NCI-H2196 (cell line): ENCODE data around the gene GYS2.
A peak's percentile ranks its signal among the peaks of the same experiment; 100 is the strongest.
"Not testable (repeated sequence)": the region's sequence is repeated elsewhere in the genome, so short reads cannot be mapped to it uniquely, and the experiment has no call there.

Source experiments
- DNase-seq: peaks from one replicate; lab custom pipeline; 2025; ENCODE audit not compliant: unreplicated experiment; lab: John Stamatoyannopoulos, UW

The GYS2 gene

GRCh38 chr12:21604245-21605101 is at the start of gene GYS2:
TSS of gene GYS2 (minus strand) at chr12:21604847. CDS start at chr12:21604592, 255 bp downstream.
- no peak for DNase-seq

DNA sequence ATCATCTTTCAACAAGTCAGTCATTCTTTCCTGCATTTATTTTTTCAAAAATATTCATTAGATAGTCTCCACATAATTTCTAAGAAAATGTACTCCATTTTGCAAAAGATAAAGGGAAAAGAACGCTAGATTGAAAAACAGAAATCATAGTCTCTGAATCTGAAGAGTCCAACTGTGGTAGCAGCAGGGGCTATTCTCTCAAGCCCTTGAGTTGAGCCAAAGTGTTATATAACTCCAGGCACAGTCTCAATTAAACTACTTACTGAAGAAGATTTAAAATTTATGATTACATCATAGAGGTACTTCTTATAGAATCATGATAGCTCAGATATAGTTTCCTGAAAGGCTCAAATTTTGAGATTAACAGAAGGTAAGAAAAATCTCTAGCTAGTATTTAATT is 47.2 kb upstream of the GYS2 start:
- no peak for DNase-seq

GRCh38 chr12:21650997-21651396 is 46.4 kb upstream of the GYS2 start:
- DNase-seq, result no peak

GRCh38 chr12:21649034-21649433 is 44.4 kb upstream of the GYS2 start:
- no peak for DNase-seq

DNA sequence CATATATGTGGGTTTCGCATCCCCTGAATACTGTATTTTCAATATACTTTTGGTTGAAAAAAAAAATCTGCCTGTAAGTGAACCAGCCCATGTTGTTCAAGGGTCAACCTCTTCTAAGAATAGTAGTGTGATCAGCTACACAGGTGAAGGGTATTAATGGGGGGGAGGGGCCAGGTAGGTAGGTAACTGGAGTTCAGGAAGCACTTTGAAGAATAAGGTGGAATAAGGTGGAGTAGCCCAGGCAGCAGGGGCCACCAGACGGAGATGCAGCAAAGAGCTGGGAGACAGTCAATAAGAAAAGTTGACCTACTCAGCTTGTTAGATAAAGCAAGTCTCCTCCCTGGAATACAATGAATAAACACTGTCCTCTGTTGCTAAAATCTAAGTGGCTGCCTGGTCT is 43.7 kb upstream of the GYS2 start:
- DNase-seq, result no peak

DNA sequence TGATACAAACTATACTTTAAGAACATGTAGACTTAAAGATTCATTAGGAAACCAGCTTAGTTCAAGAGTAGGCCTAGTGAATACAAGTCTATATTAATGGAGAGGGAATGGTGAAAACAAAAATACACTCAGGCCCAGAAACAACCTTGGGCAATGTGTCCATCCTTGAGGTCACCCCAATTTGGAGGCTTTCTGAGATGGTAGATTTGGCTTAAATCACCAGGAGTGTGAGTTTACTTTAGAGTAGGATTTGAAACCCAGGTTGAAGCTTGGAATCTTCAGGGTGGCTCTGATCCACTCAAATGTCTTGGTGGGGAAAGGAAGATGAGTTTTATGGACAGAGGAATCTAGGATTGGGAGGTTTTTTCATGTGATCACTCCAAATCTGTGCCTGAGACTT is 42.5 kb upstream of the GYS2 start:
- DNase-seq, result no peak

DNA sequence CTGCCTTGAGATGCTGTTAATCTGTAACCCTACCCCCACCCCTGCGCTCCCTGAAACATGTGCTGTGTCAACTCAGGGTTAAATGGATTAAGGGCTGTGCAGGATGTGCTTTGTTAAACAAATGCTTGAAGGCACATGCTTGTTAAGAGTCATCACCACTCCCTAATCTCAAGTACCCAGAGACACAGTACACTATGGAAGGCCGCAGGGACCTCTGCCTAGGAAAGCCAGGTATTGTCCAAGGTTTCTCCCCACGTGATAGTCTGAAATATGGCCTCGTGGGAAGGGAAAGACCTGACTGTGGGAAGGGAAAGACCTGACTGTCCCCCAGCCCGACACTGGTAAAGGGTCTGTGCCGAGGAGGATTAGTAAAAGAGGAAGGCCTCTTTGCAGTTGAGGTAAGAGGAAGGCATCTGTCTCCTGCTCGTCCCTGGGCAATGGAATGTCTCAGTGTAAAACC is 40.4 kb upstream of the GYS2 start:
- DNase-seq, result not testable (repeated sequence)

DNA sequence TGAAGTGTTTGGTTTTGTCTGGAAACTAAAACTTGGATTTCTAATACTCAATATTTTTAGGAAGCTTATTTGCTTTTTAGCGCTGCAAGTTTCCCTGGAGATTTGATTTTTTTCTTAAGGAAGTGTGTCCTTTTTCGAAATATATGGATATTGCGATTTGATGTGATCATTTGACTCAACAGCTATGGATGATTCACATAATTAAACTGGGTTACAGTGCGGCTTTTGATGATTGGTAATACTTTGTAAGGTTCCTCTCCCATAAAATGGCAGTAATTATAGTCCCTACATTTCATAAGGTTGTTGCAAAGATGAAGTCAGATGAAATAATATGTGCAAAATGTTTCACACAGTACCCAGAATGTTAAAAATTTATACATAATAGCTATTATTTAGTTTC is 39.9 kb upstream of the GYS2 start:
- no peak for DNase-seq

GRCh38 chr12:21643758-21644157 is 39.1 kb upstream of the GYS2 start:
- no peak for DNase-seq

GRCh38 chr12:21642707-21643389 is 38.2 kb upstream of the GYS2 start:
- DNase-seq, result no peak

DNA sequence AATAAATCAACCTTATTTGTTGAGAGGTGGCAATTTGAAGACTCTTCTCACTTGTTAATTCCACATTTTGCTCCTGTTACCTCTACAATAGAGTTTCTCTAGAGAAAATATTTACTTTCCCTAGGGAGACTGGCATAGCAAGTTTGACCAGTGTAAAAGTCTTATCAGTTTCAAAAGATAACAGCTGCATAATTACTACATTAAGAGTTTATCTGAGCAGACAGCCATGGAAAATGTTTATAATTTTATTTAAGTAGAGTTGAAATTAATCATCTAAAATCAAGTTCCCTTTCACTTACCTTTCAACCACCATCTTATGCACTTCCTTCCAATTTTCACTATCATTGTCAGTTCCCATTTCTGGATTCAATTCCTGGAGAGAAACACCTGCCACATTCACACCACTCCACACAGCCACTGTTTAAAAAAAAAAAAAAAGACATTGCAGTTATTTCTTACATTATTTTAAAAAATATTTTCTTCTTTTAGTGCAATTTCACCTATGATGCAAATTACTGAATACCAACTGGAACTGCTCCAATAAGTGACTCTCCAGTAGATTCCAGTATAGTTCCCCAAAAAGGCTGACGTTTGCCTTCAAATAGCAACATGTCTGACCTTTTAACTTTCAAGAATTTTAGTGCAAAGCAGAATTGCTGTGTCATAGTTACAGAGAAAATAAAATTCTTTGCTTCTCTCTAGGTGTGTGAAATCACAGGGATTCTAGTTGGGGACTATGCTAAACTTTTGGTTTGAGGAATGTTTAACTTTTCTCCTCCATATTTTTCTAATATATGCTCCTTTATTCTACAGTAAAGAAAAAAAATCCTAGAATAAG is 33.6 kb upstream of the GYS2 start:
- peak; percentile 64 for DNase-seq

GRCh38 chr12:21634245-21634644 is 29.6 kb upstream of the GYS2 start:
- no peak for DNase-seq

GRCh38 chr12:21631367-21631766 is 26.7 kb upstream of the GYS2 start:
- DNase-seq, result no peak

GRCh38 chr12:21627924-21628323 is 23.3 kb upstream of the GYS2 start:
- no peak for DNase-seq

- DNase-seq, result no peak
These were observed 13.9 kb upstream of the GYS2 start for GRCh38 chr12:21618566-21618965.

- no peak for DNase-seq
These were observed 12.4 kb upstream of the GYS2 start for GRCh38 chr12:21617030-21617429.

GRCh38 chr12:21615431-21615830 is 10.8 kb upstream of the GYS2 start:
- DNase-seq, result no peak

- no peak for DNase-seq
These were observed 9.9 kb upstream of the GYS2 start for GRCh38 chr12:21614506-21614905.

DNA sequence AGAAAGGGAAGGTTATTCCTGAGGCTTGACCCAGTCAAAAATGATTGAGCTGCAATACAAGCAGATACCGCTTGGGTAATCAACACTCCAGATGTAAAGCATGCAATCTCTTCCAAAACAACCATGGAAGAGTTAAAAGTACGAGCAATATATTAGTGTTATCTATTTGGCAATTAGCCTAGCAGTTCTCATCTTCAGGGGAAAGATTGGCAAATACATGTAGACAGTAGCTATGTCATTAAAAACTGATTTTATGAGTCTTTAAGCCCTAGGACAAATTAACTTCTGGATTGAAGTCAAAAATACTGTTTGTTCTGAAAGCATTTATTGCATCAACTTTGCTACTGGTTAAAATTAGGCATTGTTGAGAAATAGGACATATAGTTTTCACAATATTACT is 9.3 kb upstream of the GYS2 start:
- DNase-seq, result no peak

DNA sequence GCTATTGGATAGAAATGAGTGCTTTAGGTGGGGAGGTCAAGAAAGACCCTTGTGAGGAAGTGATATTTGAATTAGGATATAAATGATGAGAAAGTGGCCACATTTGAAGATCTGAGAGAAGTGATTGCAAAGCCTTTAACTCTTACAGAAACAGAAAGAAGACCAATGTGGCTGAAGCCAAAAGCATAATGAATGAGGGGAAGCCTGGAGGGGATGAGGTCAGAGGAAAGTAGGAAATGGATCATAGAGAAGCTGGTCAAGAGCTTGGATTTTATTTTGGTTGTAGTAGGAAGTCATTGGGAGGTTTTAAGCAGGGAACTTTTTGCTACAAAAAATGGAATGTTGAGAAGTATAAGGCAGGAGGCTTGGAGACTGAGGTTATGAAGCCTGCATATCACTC is 3.5 kb upstream of the GYS2 start:
- no peak for DNase-seq

- peak; percentile 44 for DNase-seq
These were observed 3.1 kb upstream of the GYS2 start for GRCh38 chr12:21607701-21608100.
